GM21447 (cell line): ENCODE results near the gene BTRC.

Experiments
- ATAC-seq: cut with Tn5 transposase; IDR thresholded peaks from one replicate; pipeline ENCODE4 v1.9.1; 2021; ENCODE audit not compliant: unreplicated experiment

BTRC gene

DNA sequence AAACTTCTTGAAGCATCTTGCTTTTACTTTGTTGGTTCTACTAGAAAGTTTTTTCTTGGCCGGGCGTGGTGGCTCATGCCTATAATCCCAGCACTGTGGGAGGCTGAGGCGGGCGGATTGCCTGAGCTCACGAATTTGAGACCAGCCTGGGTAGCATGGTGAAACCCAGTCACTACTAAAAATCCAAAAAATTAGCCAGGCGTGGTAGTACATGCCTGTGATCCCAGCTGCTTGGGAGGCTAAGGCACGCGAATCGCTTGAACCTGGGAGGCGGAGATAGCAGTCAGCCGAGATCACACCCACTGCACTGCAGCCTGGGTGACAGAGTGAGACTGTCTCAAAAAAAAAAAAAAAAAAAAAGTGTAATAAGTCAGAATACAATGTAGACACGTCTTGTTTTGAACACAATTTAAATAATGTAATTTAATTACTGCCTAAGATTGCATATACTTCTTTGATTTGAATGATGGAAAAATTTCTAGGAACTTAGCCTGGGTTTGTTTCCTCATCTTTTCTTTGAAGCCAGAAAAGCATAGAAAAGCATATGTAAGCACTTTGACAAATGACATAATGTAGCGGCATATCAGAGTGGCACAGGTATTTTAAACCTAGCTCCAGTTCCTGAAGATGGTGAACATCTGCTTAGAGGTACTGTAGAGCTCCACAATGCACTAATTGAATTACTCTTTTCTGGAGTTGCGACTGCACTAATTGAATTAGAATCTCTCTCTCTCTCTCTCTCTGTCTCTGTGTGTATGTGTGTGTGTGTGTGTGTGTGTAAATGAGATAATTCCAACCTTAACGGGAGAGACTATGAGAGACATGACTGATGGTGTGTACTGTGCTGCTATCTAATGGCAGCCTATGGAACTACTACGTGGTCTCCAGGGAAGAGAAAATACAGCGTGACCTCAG, 87.8 kb downstream of the BTRC start:
- peak; percentile 53 for ATAC-seq

GRCh38 chr10:101442456-101442800, 88.5 kb downstream of the BTRC start:
- ATAC-seq = no peak

DNA sequence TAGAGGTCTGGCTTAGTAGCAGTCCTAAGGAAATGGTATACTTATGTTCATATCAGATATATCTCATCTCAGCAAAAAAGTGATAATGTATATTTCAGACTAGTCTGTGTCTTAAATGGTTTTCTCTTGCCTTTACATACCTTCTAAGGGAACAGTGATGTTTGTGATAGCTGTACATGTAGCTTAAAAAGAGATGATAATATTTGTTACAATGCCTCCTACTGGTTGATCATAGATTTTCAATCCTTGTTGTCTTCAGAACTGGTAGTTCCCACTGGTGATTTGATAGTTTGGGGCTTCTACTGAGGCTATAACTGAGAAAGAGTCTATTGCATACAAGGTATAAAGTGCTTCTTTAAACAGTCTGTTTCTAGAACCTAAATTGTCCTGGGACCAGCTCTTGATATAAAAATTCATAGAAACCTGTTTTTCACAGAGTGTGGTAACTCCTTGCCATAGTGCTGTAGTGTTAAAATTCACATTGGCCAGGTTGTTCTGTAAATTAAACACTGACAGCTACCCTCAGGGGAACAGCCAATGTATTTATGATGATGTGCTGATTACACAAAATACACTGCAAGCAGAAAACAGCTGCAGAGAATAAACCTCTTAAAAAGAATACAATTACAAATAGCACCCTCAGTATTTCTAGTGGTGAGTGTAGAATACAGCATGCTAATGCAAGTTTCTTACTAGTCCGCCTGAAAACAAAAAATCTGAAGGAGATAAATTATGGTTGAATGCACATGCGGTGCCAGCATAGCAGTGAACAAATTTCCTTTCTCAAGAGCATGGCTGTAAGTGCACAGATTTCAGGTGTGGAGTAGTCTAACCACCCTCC, 90.3 kb downstream of the BTRC start:
- ATAC-seq = no peak

- no peak for ATAC-seq
Observed at GRCh38 chr10:101446071-101446470, 92.1 kb downstream of the BTRC start.

- ATAC-seq = no peak
Observed at GRCh38 chr10:101446947-101447346, 93.0 kb downstream of the BTRC start.

DNA sequence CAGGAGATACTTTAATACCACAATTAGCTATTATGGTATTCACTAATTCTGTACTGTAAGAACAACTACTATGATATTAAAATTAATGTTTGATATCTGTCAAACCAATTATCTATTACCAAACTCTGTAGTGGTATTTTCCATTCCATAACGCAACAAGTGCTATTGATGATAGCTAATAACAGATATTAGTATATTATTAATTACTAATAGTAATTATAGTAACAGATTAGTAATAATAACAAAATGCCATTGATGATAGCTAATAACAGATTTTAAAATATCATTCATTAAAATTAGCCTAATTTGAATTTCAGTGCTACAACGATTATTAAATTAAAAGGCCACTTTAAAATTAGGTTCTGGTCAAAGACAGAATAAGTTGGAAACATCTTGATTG, 93.5 kb downstream of the BTRC start:
- ATAC-seq = no peak

DNA sequence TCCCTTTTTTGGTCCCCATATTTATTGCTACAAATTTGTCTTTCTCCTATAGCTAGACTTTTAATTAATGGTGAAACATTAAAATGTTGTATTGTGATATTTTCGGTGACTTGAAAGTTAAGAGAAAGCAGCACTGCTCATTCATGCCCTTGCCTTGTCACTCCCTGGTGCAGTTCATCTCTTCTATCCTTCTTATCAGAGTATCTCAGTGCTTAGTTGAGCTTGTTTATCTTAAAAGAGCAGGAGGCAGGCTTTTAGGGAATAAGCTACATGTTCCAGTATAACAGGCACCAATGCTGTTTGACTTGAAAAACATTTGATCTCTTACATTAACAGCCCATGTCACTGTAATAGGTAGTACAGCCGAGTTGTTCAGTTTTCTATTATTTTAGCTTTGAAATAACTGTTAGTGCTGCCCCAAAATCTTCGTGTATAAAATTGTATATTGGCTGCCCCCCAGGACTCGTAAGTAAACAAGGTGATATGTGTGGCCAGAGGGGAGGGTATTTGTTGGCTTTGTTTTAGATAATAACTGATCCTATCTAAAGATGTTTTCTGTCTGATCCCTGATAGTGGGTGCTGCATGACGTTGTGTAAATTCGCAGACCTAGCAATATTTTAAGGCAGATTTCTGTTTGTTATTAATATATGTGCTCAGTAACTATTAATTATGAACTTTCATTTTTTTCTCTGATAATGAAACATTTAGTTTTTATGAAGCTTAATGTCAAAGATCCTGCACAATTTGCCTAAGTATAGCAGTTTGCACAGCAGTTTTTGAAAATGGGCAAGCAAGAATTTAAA, 96.5 kb downstream of the BTRC start:
- ATAC-seq = no peak

GRCh38 chr10:101451261-101451660, 97.3 kb downstream of the BTRC start:
- ATAC-seq = no peak

GRCh38 chr10:101451667-101452069, 97.7 kb downstream of the BTRC start:
- ATAC-seq = no peak

- ATAC-seq = no peak
Observed at GRCh38 chr10:101452176-101452575, 98.2 kb downstream of the BTRC start.

- no peak for ATAC-seq
Observed at GRCh38 chr10:101452593-101452992, 98.6 kb downstream of the BTRC start.

DNA sequence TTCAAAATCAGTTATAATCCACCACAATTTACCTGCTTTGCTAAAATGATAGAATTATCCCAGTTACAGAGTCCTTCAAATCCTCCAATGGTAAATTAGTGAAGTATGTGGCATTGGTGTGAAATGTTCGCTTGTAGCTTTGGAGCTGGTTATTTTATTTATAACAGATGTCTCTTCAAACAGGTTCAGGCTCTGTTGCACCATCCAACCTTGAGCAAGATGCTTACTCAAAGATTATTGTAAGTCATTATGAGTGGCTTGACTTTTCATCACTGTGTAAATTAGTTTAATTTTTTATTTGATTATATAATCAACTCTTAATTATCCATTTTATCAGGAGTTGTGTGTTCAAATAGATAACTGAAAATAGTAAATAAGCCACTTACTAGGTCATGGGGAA, 99.4 kb downstream of the BTRC start:
- no peak for ATAC-seq

DNA sequence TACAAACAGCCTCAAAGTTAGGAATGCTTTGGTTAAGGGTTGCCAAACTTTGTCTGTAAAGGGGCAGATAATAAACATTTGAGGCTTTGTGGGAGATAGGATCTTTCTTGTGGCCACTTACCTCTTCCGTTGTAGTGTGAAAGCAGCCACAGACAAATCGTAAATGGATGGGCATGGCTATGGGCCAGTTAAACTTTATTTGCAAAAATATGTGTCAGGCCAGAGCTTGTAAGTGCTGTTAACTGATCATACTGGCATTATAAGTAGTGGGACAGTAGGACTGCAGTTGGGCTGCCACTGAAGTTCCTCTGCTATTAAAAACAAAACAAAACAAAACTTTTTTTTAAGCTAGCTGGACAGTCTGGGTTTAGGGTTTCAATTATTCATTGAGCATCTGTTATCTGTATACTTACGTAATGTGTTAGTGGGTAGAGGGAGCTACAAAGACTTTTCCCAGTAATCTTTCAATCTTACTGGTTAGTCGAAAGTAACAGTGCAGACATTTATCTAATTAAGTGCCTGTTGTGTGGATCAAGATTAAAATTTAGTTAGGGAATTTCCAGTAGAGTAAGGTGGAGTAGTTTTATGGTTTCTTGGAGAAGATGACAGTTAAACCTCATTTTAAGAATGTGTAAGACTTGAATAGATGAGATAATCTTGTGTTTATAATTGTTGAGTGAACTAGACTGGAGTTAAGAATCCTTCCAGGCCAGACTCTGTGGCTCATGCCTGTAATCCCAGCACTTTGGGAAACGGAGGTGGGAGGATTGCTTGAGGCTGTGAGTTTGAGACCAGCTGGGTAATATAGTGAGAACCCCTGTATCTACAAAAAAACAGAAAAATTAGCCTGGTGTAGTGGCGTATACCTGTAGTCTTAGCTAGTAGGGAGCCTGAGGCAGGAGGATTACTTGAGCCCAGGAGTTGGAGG, 100.1 kb downstream of the BTRC start:
- no peak for ATAC-seq

- no peak for ATAC-seq
Observed at GRCh38 chr10:101458869-101459268, 104.9 kb downstream of the BTRC start.

- no peak for ATAC-seq
Observed at GRCh38 chr10:101464082-101464481, 110.1 kb downstream of the BTRC start.

GRCh38 chr10:101464599-101464998, 110.6 kb downstream of the BTRC start:
- no peak for ATAC-seq

- ATAC-seq = no peak
Observed at GRCh38 chr10:101466016-101466912, 112.3 kb downstream of the BTRC start.

DNA sequence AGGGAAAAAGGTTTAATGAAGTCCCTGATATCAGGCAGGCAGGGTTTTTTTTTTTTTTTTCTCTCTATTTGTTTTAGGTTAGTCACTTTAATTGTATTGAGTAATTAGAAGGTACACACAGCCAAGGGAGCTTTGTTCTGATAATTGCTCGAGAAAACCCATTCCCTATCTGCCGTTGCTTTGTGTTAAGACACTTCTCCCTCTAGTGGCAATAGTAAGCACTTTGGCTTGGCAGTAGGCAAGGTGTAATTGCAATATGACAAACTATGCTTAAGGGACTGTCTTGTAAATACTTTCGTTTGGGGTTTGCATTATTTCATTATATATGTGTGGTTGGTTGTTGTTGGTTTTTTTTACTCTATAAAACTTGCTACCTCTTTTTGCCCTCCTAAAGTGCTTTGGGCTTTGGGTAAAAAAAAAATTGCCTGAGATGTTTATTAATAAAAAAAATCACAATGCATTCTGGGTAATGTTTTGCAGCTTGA, 113.4 kb downstream of the BTRC start:
- no peak for ATAC-seq

DNA sequence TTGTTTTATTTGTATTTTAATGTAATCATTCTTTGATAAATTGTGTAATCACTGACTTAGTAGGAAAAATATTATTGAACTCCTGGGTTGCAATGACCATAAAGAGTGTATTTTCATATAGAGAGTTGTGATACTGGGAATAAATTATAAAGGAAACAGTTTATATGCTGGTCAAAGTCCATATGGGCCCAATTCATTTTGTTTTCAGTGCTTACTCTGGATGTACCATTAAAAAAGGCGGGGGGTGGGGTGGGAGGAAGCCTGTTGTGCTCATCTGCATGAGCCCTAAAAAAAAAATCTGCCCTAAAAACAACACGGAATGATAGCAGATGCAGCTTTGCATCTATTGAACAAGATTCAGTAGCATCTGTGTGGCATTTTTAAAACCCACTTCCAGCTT, 114.2 kb downstream of the BTRC start:
- ATAC-seq = no peak
